ENCODE results near the gene MRPL18. TPM values are rescaled to one million over a fixed set of nuclear protein-coding genes. Genes with fewer than 3 reads are reported as not detected.

The MRPL18 gene
- total RNA-seq, 2 experiments from 2014 or later = 9.8 to 10.2 TPM

DNA sequence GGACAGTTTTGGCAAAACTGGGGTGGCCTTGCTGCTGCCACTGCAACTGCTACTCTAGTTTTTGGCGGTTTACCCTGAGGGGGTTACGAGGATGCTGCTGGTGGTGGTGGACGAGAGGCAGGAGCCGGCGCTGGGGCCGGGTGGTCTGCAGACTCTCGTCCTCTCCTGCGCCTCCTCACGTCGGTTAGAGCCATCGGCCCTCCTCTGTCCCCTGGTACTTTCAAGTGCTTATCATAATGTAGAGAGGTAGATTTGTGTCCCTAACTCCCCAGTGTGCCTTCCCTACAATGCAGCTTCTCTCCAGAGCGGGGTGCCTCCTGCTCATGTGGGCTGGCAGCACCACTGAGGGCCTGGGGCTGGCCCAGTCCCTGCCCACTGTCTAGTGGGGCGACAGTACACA lies 35.7 kb downstream of the MRPL18 start:
- H3K27me3 Mint-ChIP-seq = no peaks in the 10 kb centered on the region
- ChIA-PET CTCF (no interaction called here), POLR2A (no interaction called here)
- DNase-seq = no peak
- TF ChIP-seq, protein P1, sequence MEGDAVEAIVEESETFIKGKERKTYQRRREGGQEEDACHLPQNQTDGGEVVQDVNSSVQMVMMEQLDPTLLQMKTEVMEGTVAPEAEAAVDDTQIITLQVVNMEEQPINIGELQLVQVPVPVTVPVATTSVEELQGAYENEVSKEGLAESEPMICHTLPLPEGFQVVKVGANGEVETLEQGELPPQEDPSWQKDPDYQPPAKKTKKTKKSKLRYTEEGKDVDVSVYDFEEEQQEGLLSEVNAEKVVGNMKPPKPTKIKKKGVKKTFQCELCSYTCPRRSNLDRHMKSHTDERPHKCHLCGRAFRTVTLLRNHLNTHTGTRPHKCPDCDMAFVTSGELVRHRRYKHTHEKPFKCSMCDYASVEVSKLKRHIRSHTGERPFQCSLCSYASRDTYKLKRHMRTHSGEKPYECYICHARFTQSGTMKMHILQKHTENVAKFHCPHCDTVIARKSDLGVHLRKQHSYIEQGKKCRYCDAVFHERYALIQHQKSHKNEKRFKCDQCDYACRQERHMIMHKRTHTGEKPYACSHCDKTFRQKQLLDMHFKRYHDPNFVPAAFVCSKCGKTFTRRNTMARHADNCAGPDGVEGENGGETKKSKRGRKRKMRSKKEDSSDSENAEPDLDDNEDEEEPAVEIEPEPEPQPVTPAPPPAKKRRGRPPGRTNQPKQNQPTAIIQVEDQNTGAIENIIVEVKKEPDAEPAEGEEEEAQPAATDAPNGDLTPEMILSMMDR (IDR thresholded peaks at IDR 0.05) = no peak
- no peaks in the 10 kb centered on the region for H3K9me3 Mint-ChIP-seq
- intact Hi-C loops (cut with DNase I, micrococcal nuclease) = no loop called here
- Histone ChIP-seq H3K27me3 (ENCODE audit: control insufficient read depth in 1 of 2, insufficient read depth in 2 of 2, low read length in 2 of 2) (no peaks in the 10 kb centered on the region), H3K4me1 (ENCODE audit: insufficient read depth, low read length) (peaks cover 7% of the 10 kb centered on the region), H3K36me3 (ENCODE audit: insufficient read depth, low read length) (no peaks in the 10 kb centered on the region), H3K4me3 (ENCODE audit: low read length) (no peak overlapping the region), H3K27ac (ENCODE audit: low read depth in 1 of 2, low read length in 2 of 2) (no peak overlapping the region), H3K9me3 (ENCODE audit: control insufficient read depth in 1 of 2, insufficient read depth in 1 of 2, low read length in 2 of 2) (peaks cover 0 to 3% of the 10 kb centered on the region in 2 experiments)
- H3K36me3 Mint-ChIP-seq (ENCODE audit: low read depth) = no peaks in the 10 kb centered on the region
- H3K27ac Mint-ChIP-seq = no peak overlapping the region
- peaks cover 20% of the 10 kb centered on the region for H3K4me1 Mint-ChIP-seq (ENCODE audit: low read depth)
- ATAC-seq (ENCODE audit: poor library complexity) = no peak
- no peak overlapping the region for H3K4me3 Mint-ChIP-seq

- no peak for ATAC-seq (ENCODE audit: poor library complexity)
- no peaks in the 10 kb centered on the region for H3K9me3 Mint-ChIP-seq
- H3K4me1 Mint-ChIP-seq (ENCODE audit: low read depth) = peaks cover 24% of the 10 kb centered on the region
- H3K4me3 ChIP-seq (ENCODE audit: low read length) = no peak overlapping the region
- no peaks in the 10 kb centered on the region for H3K36me3 Mint-ChIP-seq (ENCODE audit: low read depth)
- peaks cover 0 to 3% of the 10 kb centered on the region in 2 experiments for H3K9me3 ChIP-seq (ENCODE audit: control insufficient read depth in 1 of 2, insufficient read depth in 1 of 2, low read length in 2 of 2)
- no peak overlapping the region for H3K27ac ChIP-seq (ENCODE audit: low read depth in 1 of 2, low read length in 2 of 2)
- no peaks in the 10 kb centered on the region for H3K27me3 Mint-ChIP-seq
- H3K36me3 ChIP-seq (ENCODE audit: insufficient read depth, low read length) = no peaks in the 10 kb centered on the region
- no peak for DNase-seq
- H3K4me1 ChIP-seq (ENCODE audit: insufficient read depth, low read length) = peaks cover 5% of the 10 kb centered on the region
- TF ChIP-seq, protein P1 (IDR thresholded peaks at IDR 0.05) = no peak
- ChIA-PET CTCF (no interaction called here), POLR2A (no interaction called here)
- no peak overlapping the region for H3K4me3 Mint-ChIP-seq
- no peaks in the 10 kb centered on the region for H3K27me3 ChIP-seq (ENCODE audit: control insufficient read depth in 1 of 2, insufficient read depth in 2 of 2, low read length in 2 of 2)
- H3K27ac Mint-ChIP-seq = no peak overlapping the region
- intact Hi-C loops (cut with DNase I, micrococcal nuclease) = no loop called here
Measured at GRCh38 chr6:159826968-159827647, 36.8 kb downstream of the MRPL18 start.

DNA sequence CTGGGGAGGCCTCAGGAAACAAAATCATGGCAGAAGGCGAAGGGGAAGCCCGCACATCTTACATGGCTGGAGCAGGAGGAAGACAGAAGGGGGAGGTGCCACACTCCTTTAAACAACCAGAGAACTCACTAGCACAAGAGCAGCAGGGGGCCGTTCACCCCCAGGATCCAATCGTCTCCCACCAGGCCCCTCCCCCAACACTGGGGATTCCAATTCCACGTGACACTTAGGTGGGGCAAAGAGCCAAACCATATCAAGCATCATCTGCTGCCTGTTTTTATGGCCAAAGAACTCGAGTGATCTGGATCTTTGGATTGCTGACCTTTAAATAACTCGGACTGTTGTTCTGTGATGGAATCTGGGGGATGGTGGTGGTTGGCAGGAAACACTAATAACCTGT lies 37.8 kb downstream of the MRPL18 start:
- no peak overlapping the region for H3K4me3 Mint-ChIP-seq
- no peak for DNase-seq
- Histone ChIP-seq H3K27ac (ENCODE audit: low read depth in 1 of 2, low read length in 2 of 2) (no peak overlapping the region), H3K4me1 (ENCODE audit: insufficient read depth, low read length) (peaks cover 8% of the 10 kb centered on the region), H3K4me3 (ENCODE audit: low read length) (no peak overlapping the region), H3K27me3 (ENCODE audit: control insufficient read depth in 1 of 2, insufficient read depth in 2 of 2, low read length in 2 of 2) (no peaks in the 10 kb centered on the region), H3K9me3 (ENCODE audit: control insufficient read depth in 1 of 2, insufficient read depth in 1 of 2, low read length in 2 of 2) (peaks cover 0 to 3% of the 10 kb centered on the region in 2 experiments), H3K36me3 (ENCODE audit: insufficient read depth, low read length) (no peaks in the 10 kb centered on the region)
- no peak for ATAC-seq (ENCODE audit: poor library complexity)
- H3K27me3 Mint-ChIP-seq = no peaks in the 10 kb centered on the region
- no peak overlapping the region for H3K27ac Mint-ChIP-seq
- TF ChIP-seq, protein P1 (IDR thresholded peaks at IDR 0.05) = no peak
- ChIA-PET POLR2A (no interaction called here), CTCF (no interaction called here)
- no peaks in the 10 kb centered on the region for H3K9me3 Mint-ChIP-seq
- H3K36me3 Mint-ChIP-seq (ENCODE audit: low read depth) = no peaks in the 10 kb centered on the region
- intact Hi-C loops (cut with DNase I, micrococcal nuclease) = no loop called here
- H3K4me1 Mint-ChIP-seq (ENCODE audit: low read depth) = peaks cover 23% of the 10 kb centered on the region

Measured in CD4-positive, alpha-beta T cell (primary cell).